ENCODE data around the gene EFNA1. TPM values are rescaled to one million over a fixed set of nuclear protein-coding genes. Genes with fewer than 3 reads are reported as not detected.

EFNA1 gene
- total and polyA plus RNA-seq, 2 of the 4 experiments (the other 2 are of a cell fraction), result 0.90 to 1.6 TPM

DNA sequence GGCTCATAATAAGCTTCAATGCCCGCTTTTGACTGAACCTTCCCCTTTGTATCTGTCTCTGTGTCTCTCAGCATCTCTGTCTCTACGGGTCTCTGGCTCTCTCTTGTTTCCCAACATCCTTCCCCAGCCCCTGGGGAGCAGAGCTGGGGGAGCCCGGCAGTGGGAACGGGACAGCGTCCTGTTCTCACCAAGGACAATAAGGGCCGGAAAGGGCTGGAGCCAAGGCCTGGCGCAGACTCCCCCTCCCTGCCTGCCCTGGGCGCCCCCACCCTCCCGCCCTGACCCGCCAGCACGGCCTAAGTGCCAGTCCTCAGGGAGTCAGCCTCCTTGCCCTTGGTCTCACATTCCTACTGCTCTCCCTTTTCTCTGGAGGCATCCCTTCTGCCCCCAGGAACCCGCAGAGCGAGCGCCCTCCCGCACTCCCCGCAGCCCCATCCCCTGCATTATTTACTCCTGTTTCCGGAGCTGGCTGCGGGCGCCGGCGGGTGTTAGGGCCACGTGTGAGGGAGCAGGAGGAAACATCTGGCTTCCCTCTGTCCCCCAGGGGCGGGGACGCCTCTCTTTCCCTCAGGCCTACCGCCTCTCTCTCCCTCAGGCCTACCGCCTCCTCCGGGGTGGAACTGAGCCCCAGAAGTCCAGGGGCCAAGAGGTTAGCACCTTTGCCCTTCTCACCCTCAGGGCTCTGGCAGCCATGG is 38.9 kb downstream of the EFNA1 start:
- Histone ChIP-seq H3K27ac (ENCODE audit: insufficient read depth, low read length) (no peak overlapping the region), H3K14ac (replicated peaks; ENCODE audit: low read depth, low read length) (no peak overlapping the region), H3K79me1 (ENCODE audit: low read depth in 1 of 2, low read length in 2 of 2) (peaks cover 0 to 9% of the 10 kb centered on the region in 2 experiments), H3K18ac (ENCODE audit: low read depth, low read length) (no peak overlapping the region), H2AK9ac (replicated peaks; ENCODE audit: low read depth, low read length, poor library complexity) (peak overlapping the region; percentile 57), H3K4me3 (ENCODE audit: insufficient read depth, low read depth, low read length) (no peak overlapping the region), H3K27me3 (ENCODE audit: control insufficient read depth, insufficient read depth, low read length) (peaks cover 6% of the 10 kb centered on the region; the same call in 1 of the 2 replicates), H4K5ac (ENCODE audit: low read depth, low read length) (no peak overlapping the region), H3K4ac (ENCODE audit: low read depth, low read length) (no peak overlapping the region), H3K56ac (ENCODE audit: extremely low read depth, insufficient read depth, low read length) (no peak overlapping the region), H4K20me1 (ENCODE audit: insufficient read depth, low read length) (no peaks in the 10 kb centered on the region), H4K91ac (ENCODE audit: insufficient read depth, low read depth, low read length) (no peak overlapping the region), H2BK120ac (ENCODE audit: low read depth, low read length) (no peak overlapping the region), H3K9me3 (ENCODE audit: control insufficient read depth, insufficient read depth, low read length) (no peaks in the 10 kb centered on the region), H3K9me1 (ENCODE audit: insufficient read depth, low read length) (no peaks in the 10 kb centered on the region; the same call in 1 of the 2 replicates), H2AFZ (replicated peaks; ENCODE audit: low read length, poor library complexity) (peak overlapping the region; percentile 53), H2BK20ac (ENCODE audit: low read depth, low read length) (no peak overlapping the region), H3K23ac (ENCODE audit: low read depth, low read length) (no peak overlapping the region), H3K36me3 (ENCODE audit: control insufficient read depth, insufficient read depth, low read length) (peaks cover 16% of the 10 kb centered on the region), H3K4me2 (ENCODE audit: low read depth, low read length) (no peak overlapping the region), H3K9ac (ENCODE audit: low read depth, low read length) (no peak overlapping the region), H2BK15ac (ENCODE audit: low read depth, low read length) (no peak overlapping the region), H3K4me1 (ENCODE audit: control insufficient read depth, insufficient read depth, low read length) (peaks cover 2% of the 10 kb centered on the region; the same call in 1 of the 2 replicates), H2BK5ac (ENCODE audit: low read depth, low read length, poor library complexity, severe bottlenecking) (no peak overlapping the region), H2AK5ac (ENCODE audit: low read depth, low read length) (peak overlapping the region; percentile 8; the same call in 1 of the 2 replicates), H4K8ac (ENCODE audit: low read depth in 2 of 2, low read length in 2 of 2) (no peak overlapping the region)
- DNase-seq (no peak), ATAC-seq (ENCODE audit: low read depth) (no peak)
- in situ Hi-C loops (cut with MboI; ENCODE audit: low sequenced_read_pairs), result loop anchor here (5.0 kb wide), 1 partner anchor 74 kb away; no protein-coding TSS in a partner anchor
- POLR2A ChIA-PET (ENCODE audit: unreplicated experiment), result no interaction called here
- CTCF ChIA-PET, result interaction anchor here (1.1 to 3.1 kb wide), 6 partner anchors 12 to 81 kb away, joined by 3 to 18 read pairs (median 5); no protein-coding TSS in a partner anchor
- dilution Hi-C loops (cut with HindIII; ENCODE audit: low sequenced_read_pairs, unreplicated experiment), result no loop called here
- BruUV-seq (replicated peaks), result no TSS peak
- intact Hi-C loops (cut with micrococcal nuclease), result loop anchor here (1.0 kb wide), 2 partner anchors 31 to 75 kb away; partner anchors contain the start of gene SLC50A1
- TF ChIP-seq NFE2L2 (IDR thresholded peaks at IDR 0.05; ENCODE audit: low read depth, low read length), result no peak
- no peak for TF ChIP-seq ELK1 (IDR thresholded peaks at IDR 0.05; ENCODE audit: borderline replicate concordance, low read depth, low read length)
- TF ChIP-seq FOS (IDR thresholded peaks at IDR 0.05; ENCODE audit: low read depth, low read length), result no peak
- TF ChIP-seq MAFK (IDR thresholded peaks at IDR 0.05; ENCODE audit: low read depth, low read length), result no peak
- no peak for TF ChIP-seq BHLHE40 (IDR thresholded peaks at IDR 0.05; ENCODE audit: low read depth, low read length)
- 20% methylated on average over 1 of the region's 27 CpGs; no CpG with 5 or more reads in 1 of the 2 experiments for WGBS, 2 experiments (ENCODE audit: extremely low coverage in 2 of 2, insufficient read length in 1 of 2)
